ENCODE results near the gene COL5A1. TPM values are rescaled to one million over a fixed set of nuclear protein-coding genes. Genes with fewer than 3 reads are reported as not detected.

Gene COL5A1
- total RNA-seq, 1 donor: 801 TPM

GRCh38 chr9:134611046-134611445 is 30.6 kb upstream of the COL5A1 start:
- Histone ChIP-seq H3K27me3 (ENCODE audit: insufficient read depth, low read length) (no peaks in the 10 kb centered on the region), H3K4me1 (ENCODE audit: insufficient read depth, low read length) (peaks cover 6% of the 10 kb centered on the region), H4K20me1 (ENCODE audit: insufficient read depth, low read length) (no peaks in the 10 kb centered on the region), H3K36me3 (ENCODE audit: insufficient read depth, low read length) (no peaks in the 10 kb centered on the region), H3K4me3 (ENCODE audit: insufficient read depth, low read length) (no peak overlapping the region), H3K79me2 (ENCODE audit: insufficient read depth, low read length) (no peaks in the 10 kb centered on the region), H3K27ac (ENCODE audit: low read depth, low read length) (no peak overlapping the region), H3K4me2 (ENCODE audit: insufficient read depth, low read length) (no peak overlapping the region), H2AFZ (ENCODE audit: low read length) (no peak overlapping the region), H3K9me3 (ENCODE audit: low read depth, low read length) (no peaks in the 10 kb centered on the region)
- DNase-seq (ENCODE audit: insufficient read length, low spot score, missing footprints): no peak
- no peak for TF ChIP-seq CTCF (IDR thresholded peaks at IDR 0.05; ENCODE audit: extremely low read depth, low read depth, low read length)

- TF ChIP-seq CTCF (IDR thresholded peaks at IDR 0.05; ENCODE audit: extremely low read depth, low read depth, low read length): no peak
- no peak overlapping the region for H3K4me2 ChIP-seq (ENCODE audit: insufficient read depth, low read length)
- H3K27me3 ChIP-seq (ENCODE audit: insufficient read depth, low read length): no peaks in the 10 kb centered on the region
- no peak overlapping the region for H3K4me3 ChIP-seq (ENCODE audit: insufficient read depth, low read length)
- H3K36me3 ChIP-seq (ENCODE audit: insufficient read depth, low read length): no peaks in the 10 kb centered on the region
- no peak for DNase-seq (ENCODE audit: insufficient read length, low spot score, missing footprints)
- H4K20me1 ChIP-seq (ENCODE audit: insufficient read depth, low read length): no peaks in the 10 kb centered on the region
- no peaks in the 10 kb centered on the region for H3K79me2 ChIP-seq (ENCODE audit: insufficient read depth, low read length)
- H3K27ac ChIP-seq (ENCODE audit: low read depth, low read length): no peak overlapping the region
- no peaks in the 10 kb centered on the region for H3K9me3 ChIP-seq (ENCODE audit: low read depth, low read length)
- no peak overlapping the region for H2AFZ ChIP-seq (ENCODE audit: low read length)
- H3K4me1 ChIP-seq (ENCODE audit: insufficient read depth, low read length): peaks cover 6% of the 10 kb centered on the region
Measured at GRCh38 chr9:134612309-134612708, 29.3 kb upstream of the COL5A1 start.

DNA sequence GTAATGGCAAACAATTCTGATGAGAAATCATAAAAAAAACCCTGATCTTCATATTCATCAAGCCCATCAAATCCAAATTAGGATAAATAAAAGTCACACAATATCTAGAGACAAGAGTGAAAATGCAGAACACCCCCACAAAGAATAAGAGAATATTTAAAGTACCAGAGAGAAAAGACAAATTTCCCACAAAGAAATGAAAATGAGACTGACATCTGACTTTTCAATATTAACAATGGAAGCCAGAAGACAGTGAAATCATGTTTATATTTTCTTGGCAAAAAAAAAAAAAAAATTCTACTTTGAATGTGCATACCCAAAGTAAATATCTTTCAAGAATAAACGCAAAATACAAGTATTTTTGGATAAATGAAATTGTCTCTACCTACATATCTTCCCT is 28.9 kb upstream of the COL5A1 start:
- Histone ChIP-seq H3K4me1 (ENCODE audit: insufficient read depth, low read length) (peaks cover 6% of the 10 kb centered on the region), H3K9me3 (ENCODE audit: low read depth, low read length) (no peaks in the 10 kb centered on the region), H2AFZ (ENCODE audit: low read length) (no peak overlapping the region), H3K4me2 (ENCODE audit: insufficient read depth, low read length) (no peak overlapping the region), H4K20me1 (ENCODE audit: insufficient read depth, low read length) (no peaks in the 10 kb centered on the region), H3K27me3 (ENCODE audit: insufficient read depth, low read length) (no peaks in the 10 kb centered on the region), H3K4me3 (ENCODE audit: insufficient read depth, low read length) (no peak overlapping the region), H3K79me2 (ENCODE audit: insufficient read depth, low read length) (no peaks in the 10 kb centered on the region), H3K36me3 (ENCODE audit: insufficient read depth, low read length) (no peaks in the 10 kb centered on the region), H3K27ac (ENCODE audit: low read depth, low read length) (no peak overlapping the region)
- TF ChIP-seq CTCF (IDR thresholded peaks at IDR 0.05; ENCODE audit: extremely low read depth, low read depth, low read length): no peak
- DNase-seq (ENCODE audit: insufficient read length, low spot score, missing footprints): no peak

- Histone ChIP-seq H3K9me3 (ENCODE audit: low read depth, low read length) (no peaks in the 10 kb centered on the region), H3K79me2 (ENCODE audit: insufficient read depth, low read length) (no peaks in the 10 kb centered on the region), H2AFZ (ENCODE audit: low read length) (no peak overlapping the region), H3K4me3 (ENCODE audit: insufficient read depth, low read length) (no peak overlapping the region), H3K27me3 (ENCODE audit: insufficient read depth, low read length) (no peaks in the 10 kb centered on the region), H3K36me3 (ENCODE audit: insufficient read depth, low read length) (no peaks in the 10 kb centered on the region), H3K4me1 (ENCODE audit: insufficient read depth, low read length) (peaks cover 7% of the 10 kb centered on the region), H3K27ac (ENCODE audit: low read depth, low read length) (no peak overlapping the region), H4K20me1 (ENCODE audit: insufficient read depth, low read length) (no peaks in the 10 kb centered on the region), H3K4me2 (ENCODE audit: insufficient read depth, low read length) (no peak overlapping the region)
- no peak for TF ChIP-seq CTCF (IDR thresholded peaks at IDR 0.05; ENCODE audit: extremely low read depth, low read depth, low read length)
- DNase-seq (ENCODE audit: insufficient read length, low spot score, missing footprints): no peak
Measured at GRCh38 chr9:134614256-134614655, 27.3 kb upstream of the COL5A1 start.

Measured in osteoblast (primary cell).